A673 (cell line): ENCODE results near the gene NRXN3. TPM values are rescaled to one million over a fixed set of nuclear protein-coding genes. Genes with fewer than 3 reads are reported as not detected.

Source experiments
- BruUV-seq: library from RNA; stranded (reverse); fragments of 400-500 nt; replicated peaks from 2 replicates; lab custom pipeline; 2021; lab: Mats Ljungman, UMichigan
- CTCF ChIA-PET: fragments of 300-600 bp; sonication (Branson Sonifier 250); formaldehyde crosslinking; loops from one replicate; lab custom pipeline; 2022; ENCODE audit warnings: antibody characterized with exemption; lab: Charles Lee
- POLR2A ChIA-PET: fragments of 300-600 bp; sonication (Branson Sonifier 250); formaldehyde crosslinking; loops from one replicate; lab custom pipeline; 2022; ENCODE audit warnings: antibody characterized with exemption; ENCODE audit not compliant: low non-redundant PET; lab: Charles Lee
- DNase-seq: peaks from one replicate; pipeline ENCODE4 v3.0.0-alpha.2; 2015; ENCODE audit warnings: low spot score
- H3K27ac ChIP-seq: fragments of 200-600 bp; sonication (generic); 2 replicates; pipeline ENCODE4 v1.5.1; 2016; ENCODE audit warnings: mixed run types, low read depth, mild to moderate bottlenecking, mixed read lengths, antibody characterized with exemption, low read length; ENCODE audit not compliant: poor library complexity, severe bottlenecking
- H3K27me3 ChIP-seq: fragments of 200-600 bp; sonication (generic); replicated peaks from 2 replicates; pipeline ENCODE4 v1.6.1; 2017; ENCODE audit warnings: mixed run types, low read depth, mild to moderate bottlenecking, mixed read lengths, antibody characterized with exemption, low read length; ENCODE audit not compliant: insufficient read depth, poor library complexity
- H3K36me3 ChIP-seq: fragments of 200-600 bp; sonication (generic); 2 replicates; pipeline ENCODE4 v1.6.1; 2016; ENCODE audit warnings: mixed run types, mild to moderate bottlenecking, mixed read lengths, antibody characterized with exemption, low read length; ENCODE audit not compliant: insufficient read depth, poor library complexity, severe bottlenecking
- H3K4me1 ChIP-seq: fragments of 200-600 bp; sonication (generic); 2 replicates; pipeline ENCODE4 v1.6.1; 2017; ENCODE audit warnings: mixed run types, mild to moderate bottlenecking, mixed read lengths, antibody characterized with exemption, low read length; ENCODE audit not compliant: insufficient read depth, poor library complexity, severe bottlenecking
- H3K4me3 ChIP-seq: fragments of 200-600 bp; sonication (generic); 2 replicates; pipeline ENCODE4 v1.5.1; 2016; ENCODE audit warnings: low read depth, mixed run types, mild to moderate bottlenecking, mixed read lengths, low read length; ENCODE audit not compliant: poor library complexity, severe bottlenecking
- H3K9me3 ChIP-seq: fragments of 200-600 bp; sonication (generic); 2 replicates; pipeline ENCODE4 v1.6.1; 2016; ENCODE audit warnings: mixed run types, low read depth, mild to moderate bottlenecking, mixed read lengths, antibody characterized with exemption, low read length; ENCODE audit not compliant: poor library complexity, severe bottlenecking
- CTCF ChIP-seq: fragments of 300-800, 200-600 bp; sonication (generic); conservative IDR thresholded peaks from 2 replicates; pipeline ENCODE4 v1.5.1; 2017; ENCODE audit warnings: low read depth, mild to moderate bottlenecking, antibody characterized with exemption, low read length, moderate library complexity, mixed read lengths
- EZH2 ChIP-seq: fragments of 200-600 bp; sonication (generic); IDR thresholded peaks from 2 replicates; pipeline ENCODE4 v1.6.1; 2017; ENCODE audit warnings: borderline replicate concordance, low read depth, mild to moderate bottlenecking, mixed read lengths, antibody characterized with exemption, low read length; ENCODE audit not compliant: poor library complexity, severe bottlenecking
- intact Hi-C: fragments of 100-400 bp; cut with micrococcal nuclease; formaldehyde crosslinking; loops from one replicate; pipeline ENCODE4 v1.10.0; 2022; ENCODE audit not compliant: unreplicated experiment
- total RNA-seq: library from RNA; stranded (reverse); gene quantifications from 2 replicates; pipeline ENCODE4 v1.2.3, GENCODE V29; 2021

The NRXN3 gene
- total RNA-seq, 1 experiment from 2014 or later, result 0.21 TPM

- intact Hi-C loops, result no loop called here
- BruUV-seq, result no TSS peak
- Histone ChIP-seq H3K9me3 (no peaks in the 10 kb centered on the region), H3K4me1 (peaks cover 7% of the 10 kb centered on the region), H3K4me3 (no peak overlapping the region), H3K27me3 (no peaks in the 10 kb centered on the region), H3K36me3 (no peaks in the 10 kb centered on the region), H3K27ac (no peak overlapping the region)
- ChIA-PET POLR2A (no interaction called here), CTCF (no interaction called here)
- DNase-seq, result no peak
- TF ChIP-seq CTCF, result no peak
- TF ChIP-seq EZH2, result no peak
Measured at GRCh38 chr14:79567306-79567705, 1397.1 kb downstream of the NRXN3 start.

- Histone ChIP-seq H3K27me3 (no peaks in the 10 kb centered on the region), H3K4me3 (no peak overlapping the region), H3K4me1 (peaks cover 5% of the 10 kb centered on the region), H3K9me3 (no peaks in the 10 kb centered on the region), H3K36me3 (no peaks in the 10 kb centered on the region), H3K27ac (no peak overlapping the region)
- ChIA-PET POLR2A (no interaction called here), CTCF (no interaction called here)
- no peak for DNase-seq
- intact Hi-C loops, result no loop called here
- no TSS peak for BruUV-seq
- no peak for TF ChIP-seq EZH2
- no peak for TF ChIP-seq CTCF
Measured at GRCh38 chr14:79568594-79568993, 1398.4 kb downstream of the NRXN3 start.

- Histone ChIP-seq H3K9me3 (no peaks in the 10 kb centered on the region), H3K27me3 (no peaks in the 10 kb centered on the region), H3K4me3 (no peak overlapping the region), H3K27ac (no peak overlapping the region), H3K4me1 (peaks cover 8% of the 10 kb centered on the region), H3K36me3 (no peaks in the 10 kb centered on the region)
- TF ChIP-seq EZH2 (no peak), CTCF (no peak)
- CTCF ChIA-PET, result no interaction called here
- POLR2A ChIA-PET, result no interaction called here
- no TSS peak for BruUV-seq
- DNase-seq, result no peak
- intact Hi-C loops, result no loop called here
Measured at GRCh38 chr14:79569072-79569471, 1398.9 kb downstream of the NRXN3 start.
